Femur (tissue), 1 donor: ENCODE measurements around the gene RPLP1.

ENCODE experiments used
- DNase-seq: peaks from one replicate; pipeline ENCODE4 v3.0.0-alpha.2; 2017

The RPLP1 gene

GRCh38 chr15:69452692-69453521 is at the start of gene RPLP1:
RPLP1 (plus strand) TSS chr15:69452818; CDS start chr15:69452949, 131 bp downstream.
- DNase-seq, result peak; percentile 97

GRCh38 chr15:69403594-69403993 is 49.0 kb upstream of the RPLP1 start:
- no peak for DNase-seq

- DNase-seq, result no peak
Measured at GRCh38 chr15:69405110-69405509, 47.5 kb upstream of the RPLP1 start.

- no peak for DNase-seq
Measured at GRCh38 chr15:69407719-69408400, 44.8 kb upstream of the RPLP1 start.

GRCh38 chr15:69408841-69409240 is 43.8 kb upstream of the RPLP1 start:
- DNase-seq, result no peak

- DNase-seq, result no peak
Measured at GRCh38 chr15:69410248-69410874, 42.3 kb upstream of the RPLP1 start.

- DNase-seq, result no peak
Measured at GRCh38 chr15:69412274-69412673, 40.3 kb upstream of the RPLP1 start.

- DNase-seq, result no peak
Measured at GRCh38 chr15:69412701-69413100, 39.9 kb upstream of the RPLP1 start.

GRCh38 chr15:69413822-69414700 is 38.6 kb upstream of the RPLP1 start, which contains the start of gene KIF23:
KIF23 (plus strand) TSS chr15:69414349; CDS start chr15:69414466, 117 bp downstream.
- peak; percentile 95 for DNase-seq

- DNase-seq, result peak; percentile 67
Measured at GRCh38 chr15:69414701-69415167, 37.9 kb upstream of the RPLP1 start.

- DNase-seq, result no peak
Measured at GRCh38 chr15:69415381-69415780, 37.2 kb upstream of the RPLP1 start.

GRCh38 chr15:69417581-69417980 is 35.0 kb upstream of the RPLP1 start:
- DNase-seq, result no peak

- no peak for DNase-seq
Measured at GRCh38 chr15:69421498-69421897, 31.1 kb upstream of the RPLP1 start.

GRCh38 chr15:69422336-69422895 is 30.2 kb upstream of the RPLP1 start:
- no peak for DNase-seq

- DNase-seq, result no peak
Measured at GRCh38 chr15:69424001-69424400, 28.6 kb upstream of the RPLP1 start.

GRCh38 chr15:69424748-69425413 is 27.7 kb upstream of the RPLP1 start:
- no peak for DNase-seq

GRCh38 chr15:69433831-69434230 is 18.8 kb upstream of the RPLP1 start:
- DNase-seq, result no peak

GRCh38 chr15:69434238-69434637 is 18.4 kb upstream of the RPLP1 start:
- DNase-seq, result no peak

- DNase-seq, result no peak
Measured at GRCh38 chr15:69434679-69435078, 17.9 kb upstream of the RPLP1 start.

- DNase-seq, result no peak
Measured at GRCh38 chr15:69435985-69436384, 16.6 kb upstream of the RPLP1 start.

- DNase-seq, result no peak
Measured at GRCh38 chr15:69436951-69437350, 15.7 kb upstream of the RPLP1 start.

- no peak for DNase-seq
Measured at GRCh38 chr15:69439623-69440022, 13.0 kb upstream of the RPLP1 start.
